GM18867 (cell line): ENCODE measurements around the gene SPR.
A peak's percentile ranks its signal among the peaks of the same experiment; 100 is the strongest.

ENCODE experiments used
- ATAC-seq: cut with Tn5 transposase; IDR thresholded peaks from one replicate; pipeline ENCODE4 v1.9.1; 2021; ENCODE audit warnings: mild to moderate bottlenecking, moderate library complexity; ENCODE audit not compliant: unreplicated experiment

The SPR gene

DNA sequence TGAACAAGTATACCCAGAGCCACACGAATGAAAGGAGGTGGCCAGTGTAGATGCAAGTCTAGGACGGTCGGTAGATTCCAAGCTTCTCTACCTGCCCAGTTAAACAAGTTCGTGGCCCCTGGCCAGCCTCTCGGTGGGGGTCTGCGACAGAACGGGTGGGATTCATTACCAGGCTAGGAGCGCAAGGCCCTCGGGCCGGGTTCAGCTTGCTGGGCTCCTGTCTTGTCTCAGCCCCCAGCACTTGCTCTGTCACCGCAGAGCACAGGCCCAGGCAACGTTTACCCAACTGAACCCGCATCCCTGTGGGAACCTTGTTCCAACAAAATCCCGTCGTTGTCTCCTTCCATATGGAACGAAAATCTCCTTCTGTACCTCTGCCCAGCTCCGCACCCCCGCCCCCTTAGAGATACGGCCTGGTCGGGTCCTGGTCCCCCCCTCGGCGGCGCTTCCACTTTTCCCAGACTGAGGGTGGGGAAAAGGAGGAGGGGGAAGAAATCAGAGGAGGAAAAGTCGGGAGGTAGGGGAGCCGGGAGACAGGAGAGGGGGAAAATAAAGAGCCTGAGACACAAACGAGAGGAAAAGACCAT is 28.2 kb downstream of the SPR start:
- ATAC-seq: no peak

DNA sequence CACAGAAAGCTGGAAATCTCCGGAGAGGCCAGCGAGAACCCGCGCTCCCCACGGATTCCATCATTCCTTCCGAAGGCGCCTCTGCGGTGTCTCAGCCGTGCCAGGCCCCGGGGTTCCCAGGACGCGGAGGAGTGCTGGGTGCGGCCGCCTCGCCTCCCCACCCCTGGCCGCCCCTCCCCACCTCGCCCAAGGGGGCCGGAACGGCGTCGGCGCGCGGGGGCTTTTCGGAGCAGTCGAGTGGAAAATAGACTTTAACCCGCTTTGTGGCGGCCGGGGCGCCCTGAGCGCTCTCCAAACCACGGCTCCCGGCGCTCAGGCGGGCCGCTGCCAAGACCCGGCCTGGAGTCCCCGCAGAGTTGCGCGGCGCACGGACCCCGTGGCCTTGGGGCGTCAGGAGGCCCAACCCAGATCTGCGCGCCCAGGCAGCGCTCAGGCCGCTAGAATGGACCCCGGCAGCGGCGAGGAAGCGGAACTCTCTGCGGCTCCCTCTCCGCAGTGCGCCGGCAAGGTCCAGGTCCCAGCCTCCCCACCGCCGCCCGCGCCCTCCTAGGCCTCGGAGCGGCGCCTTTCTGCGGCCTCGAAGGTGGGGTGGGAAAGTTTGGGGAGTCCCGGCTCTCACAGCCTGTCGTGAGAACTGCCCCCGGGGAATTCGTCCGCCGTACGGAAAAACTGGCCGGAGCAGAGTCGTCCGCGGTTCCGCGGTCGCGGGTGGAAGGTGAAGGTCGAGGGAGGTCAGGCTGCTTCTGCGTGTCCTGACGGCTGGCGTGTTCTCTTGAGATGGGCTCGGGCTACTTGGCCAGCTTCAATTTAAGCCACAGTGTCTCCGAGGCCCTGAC is 28.9 kb downstream of the SPR start:
- peak; percentile 68 for ATAC-seq

DNA sequence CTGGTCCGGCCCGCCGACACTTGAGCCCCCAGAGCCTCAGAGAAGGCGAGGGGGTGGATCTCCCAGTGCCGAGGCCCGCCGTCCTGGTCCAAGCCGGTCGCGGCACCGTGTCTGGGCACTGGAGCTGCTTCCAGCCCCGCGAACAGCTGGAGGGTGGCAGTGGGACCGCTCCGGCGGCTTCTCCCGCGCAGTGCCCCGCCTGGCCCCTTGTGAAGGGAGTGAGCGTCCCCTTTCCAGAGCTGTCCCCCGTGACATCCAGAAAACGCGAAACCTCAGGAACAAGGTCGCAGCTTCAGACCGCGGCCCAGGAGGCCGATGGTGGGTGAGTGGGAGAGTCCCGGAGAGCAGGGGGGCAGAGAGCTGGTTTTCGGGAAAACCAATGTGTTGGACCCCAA is 29.5 kb downstream of the SPR start:
- peak; percentile 2 for ATAC-seq

DNA sequence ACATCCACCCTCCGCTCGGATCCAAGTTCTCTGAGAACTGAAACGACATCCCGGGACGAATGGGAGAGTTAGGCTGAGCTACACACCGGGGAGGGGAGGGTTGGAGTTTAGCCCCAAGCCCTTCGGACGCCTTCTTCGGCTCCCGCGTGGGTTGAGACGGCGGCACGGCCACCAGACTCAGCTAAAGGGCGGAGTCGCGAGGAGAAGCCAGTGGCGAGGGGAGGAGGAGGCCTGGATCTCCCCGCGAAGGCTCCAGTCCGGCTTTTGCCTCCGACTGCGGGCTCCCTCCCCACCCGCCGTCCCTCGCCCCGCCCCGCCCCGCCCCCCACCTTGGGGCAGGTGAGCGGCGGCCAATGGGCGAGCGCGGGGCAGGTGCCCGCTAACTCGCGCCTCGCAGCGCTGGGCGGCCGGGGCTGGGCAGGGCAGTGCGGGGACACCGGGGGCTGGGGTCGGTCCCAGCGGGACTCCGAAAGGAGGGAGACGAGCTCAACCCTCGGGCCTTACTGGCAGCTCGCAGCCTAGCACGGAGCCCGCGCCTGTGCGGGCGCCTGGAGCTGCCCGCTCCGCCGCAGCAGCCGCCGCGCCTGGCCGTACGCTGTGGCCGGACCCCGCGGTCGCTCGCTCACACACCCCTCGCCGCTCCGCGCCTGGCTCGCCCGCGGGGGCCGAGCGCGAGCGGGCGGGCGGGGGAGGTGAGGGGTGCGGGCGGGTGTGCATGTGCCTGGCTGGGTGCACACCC is 30.1 kb downstream of the SPR start, which contains the start of gene EMX1:
TSS of gene EMX1 (plus strand) at position 382 of the 739 bp plus-strand sequence. CDS start at position 716, 334 bp downstream.
- peak; percentile 57 for ATAC-seq

DNA sequence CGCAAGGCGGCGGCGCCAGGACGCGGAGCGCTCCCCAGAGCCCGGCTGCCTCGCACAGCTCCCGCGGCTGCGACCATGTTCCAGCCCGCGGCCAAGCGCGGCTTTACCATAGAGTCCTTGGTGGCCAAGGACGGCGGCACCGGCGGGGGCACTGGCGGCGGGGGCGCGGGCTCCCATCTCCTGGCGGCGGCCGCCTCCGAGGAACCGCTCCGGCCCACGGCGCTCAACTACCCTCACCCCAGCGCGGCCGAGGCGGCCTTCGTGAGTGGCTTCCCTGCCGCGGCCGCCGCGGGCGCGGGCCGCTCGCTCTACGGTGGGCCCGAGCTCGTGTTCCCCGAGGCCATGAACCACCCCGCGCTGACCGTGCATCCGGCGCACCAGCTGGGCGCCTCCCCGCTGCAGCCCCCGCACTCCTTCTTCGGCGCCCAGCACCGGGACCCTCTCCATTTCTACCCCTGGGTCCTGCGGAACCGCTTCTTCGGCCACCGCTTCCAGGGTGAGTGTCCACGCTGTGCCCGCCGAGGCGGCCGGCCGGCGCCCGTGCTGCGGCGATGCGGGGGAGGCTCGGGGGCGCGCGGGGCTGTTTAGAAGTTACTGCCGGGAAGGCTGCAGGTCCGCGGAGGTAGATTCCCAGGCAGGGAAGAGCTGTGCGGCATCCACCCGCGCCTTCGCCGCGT is 30.8 kb downstream of the SPR start:
- no peak for ATAC-seq

DNA sequence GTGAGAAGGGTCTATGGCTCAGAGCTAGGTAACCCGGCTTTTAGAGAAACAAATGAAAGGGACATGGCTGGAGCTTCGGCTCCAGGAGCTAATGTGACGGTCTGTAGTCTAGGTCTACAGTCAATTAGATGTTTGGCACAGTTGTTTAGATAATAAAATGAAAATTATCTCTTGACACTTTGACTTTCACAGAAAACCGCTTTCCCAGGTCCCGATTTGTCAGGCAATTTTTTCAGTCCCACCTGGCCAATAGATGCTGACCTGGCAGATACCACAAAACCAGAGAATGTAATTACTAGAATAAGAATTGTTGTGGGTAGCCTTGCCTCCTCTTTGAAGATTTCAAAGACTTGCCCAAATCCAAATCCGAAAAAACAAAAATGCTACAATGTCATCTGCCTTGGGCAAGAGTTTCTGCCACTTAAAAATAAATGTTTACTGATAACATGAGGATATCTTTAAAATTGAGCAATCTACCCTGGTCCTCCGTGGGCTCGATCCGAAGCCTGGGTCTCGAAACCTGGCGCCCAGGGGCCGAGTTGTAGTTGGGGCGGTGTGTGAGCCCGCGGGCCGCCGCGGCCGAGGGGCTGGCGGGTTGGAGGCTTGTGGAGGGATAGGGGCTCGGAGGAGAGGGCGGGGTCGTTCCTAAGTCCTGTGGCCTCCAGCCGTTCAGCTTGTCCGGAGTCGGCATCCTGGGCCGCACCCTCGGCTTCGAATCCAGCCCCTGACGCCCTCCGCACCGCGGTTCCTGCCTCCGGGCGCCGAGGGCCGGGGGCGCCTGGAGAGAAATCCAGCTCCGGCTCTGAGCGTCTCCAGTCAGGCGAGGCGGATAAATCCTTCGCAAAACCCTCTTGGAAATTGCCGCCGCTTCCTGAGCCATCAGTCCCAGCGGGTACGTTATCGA is 32.5 kb downstream of the SPR start:
- ATAC-seq: no peak

DNA sequence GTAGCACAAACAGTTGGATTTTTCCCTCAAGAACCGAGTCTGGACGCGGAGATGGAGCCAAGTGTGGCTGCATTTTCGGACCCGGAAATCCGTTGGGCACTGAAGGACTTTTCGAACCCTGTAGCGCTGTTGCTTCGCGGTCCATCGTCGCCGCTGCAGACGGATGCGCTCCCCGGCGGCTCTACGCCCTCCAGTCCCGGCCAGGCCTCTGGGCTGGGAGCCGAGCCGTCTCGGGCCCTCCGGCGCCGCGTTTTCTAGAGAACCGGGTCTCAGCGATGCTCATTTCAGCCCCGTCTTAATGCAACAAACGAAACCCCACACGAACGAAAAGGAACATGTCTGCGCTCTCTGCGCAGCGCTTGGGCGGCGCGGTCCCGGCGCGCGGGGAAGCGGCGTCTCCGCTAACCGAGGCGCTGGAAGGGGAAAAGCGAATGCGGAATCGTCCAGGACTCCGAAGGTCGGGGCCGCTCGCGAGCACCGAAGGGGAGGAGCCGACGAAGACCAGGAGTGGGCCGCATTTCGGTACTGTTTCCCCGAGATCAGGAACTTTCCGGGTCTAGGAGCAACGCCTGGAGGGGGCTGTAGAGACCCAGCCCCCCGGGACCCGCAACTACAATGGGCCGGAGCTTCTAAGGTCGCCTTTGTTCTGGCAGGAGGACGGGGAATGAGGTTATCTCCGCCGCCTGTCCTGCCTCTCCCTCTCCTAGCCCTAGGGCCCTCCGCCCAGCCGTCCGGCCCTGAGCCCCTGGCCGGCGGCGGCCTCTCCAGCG is 33.3 kb downstream of the SPR start:
- no peak for ATAC-seq

DNA sequence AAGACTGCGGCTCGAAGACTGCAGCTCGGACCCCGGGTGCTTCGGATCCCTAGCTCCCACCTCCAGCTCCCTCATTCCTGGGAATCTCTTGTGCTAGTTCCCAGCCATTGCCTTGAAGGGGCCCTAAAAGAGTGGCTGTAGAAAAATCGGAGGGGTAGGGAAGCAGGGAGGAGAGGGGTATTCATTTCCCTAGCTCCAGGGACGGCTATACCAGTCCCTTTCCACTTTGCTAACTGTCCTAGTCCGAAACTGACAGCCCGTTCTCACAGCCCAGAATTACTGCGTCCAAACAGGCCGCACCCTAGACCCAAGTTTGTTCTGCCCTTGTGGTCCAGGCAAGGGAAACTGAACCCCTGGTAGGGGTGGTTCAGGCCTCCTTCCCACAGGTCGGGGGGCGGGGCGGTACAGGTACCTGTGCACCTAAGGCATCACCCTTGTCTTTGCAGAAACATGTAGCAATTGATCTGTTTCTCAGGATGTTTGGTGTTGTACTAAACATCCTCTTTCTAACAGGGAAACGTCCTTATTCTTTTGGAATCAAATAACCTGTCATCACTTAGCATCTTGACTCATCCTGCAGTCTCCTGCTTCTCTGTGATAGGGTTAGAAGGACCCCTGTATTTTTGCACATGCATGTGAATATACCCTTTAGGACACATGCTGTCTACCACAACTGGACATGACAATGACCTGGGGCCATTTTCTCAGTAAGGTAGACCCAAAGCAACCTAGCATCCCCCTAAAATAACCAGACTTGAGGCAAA is 34.1 kb downstream of the SPR start:
- no peak for ATAC-seq

DNA sequence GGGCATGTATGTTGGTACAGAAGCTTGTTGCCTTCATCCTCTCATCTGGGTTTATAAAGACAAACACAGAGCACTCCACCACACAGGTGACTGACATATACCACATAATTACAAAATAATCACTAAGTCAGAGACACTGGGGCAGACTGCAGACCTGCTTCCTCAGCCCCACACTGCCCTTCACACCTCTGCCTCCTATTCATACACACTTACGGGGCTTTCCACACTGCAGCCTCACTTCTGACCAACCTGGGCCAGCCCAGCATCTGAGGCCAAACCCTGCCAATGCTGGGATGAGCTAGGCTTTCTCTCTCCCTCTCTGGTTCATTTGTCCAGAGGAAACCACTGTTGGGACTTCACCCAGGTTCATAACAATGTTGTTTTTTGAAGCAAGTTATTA is 34.6 kb downstream of the SPR start:
- no peak for ATAC-seq

DNA sequence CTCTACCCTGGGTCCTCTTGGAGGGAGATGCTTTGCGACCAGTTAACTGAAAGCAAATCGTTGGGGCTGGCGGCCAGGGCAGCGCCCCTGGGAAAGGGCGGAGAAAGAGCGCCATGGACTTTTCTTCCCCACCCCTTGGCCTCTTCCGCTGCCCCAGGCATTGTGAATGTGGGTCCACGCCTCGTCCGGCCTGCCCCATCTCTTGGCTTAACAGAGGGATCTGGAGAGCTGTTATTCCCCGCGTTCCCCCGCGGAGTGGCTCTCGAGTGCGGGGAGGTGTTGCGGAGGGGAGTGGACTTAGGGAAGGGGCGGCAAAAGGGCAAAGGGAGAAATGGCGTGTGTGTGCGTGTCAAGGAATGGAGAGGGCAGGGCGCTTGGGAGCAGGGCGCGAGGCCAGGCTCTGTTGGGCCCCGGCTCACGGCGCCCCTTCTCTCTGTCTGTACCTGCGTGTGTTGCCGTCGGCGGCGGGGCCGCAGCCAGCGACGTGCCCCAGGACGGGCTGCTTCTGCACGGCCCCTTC is 36.7 kb downstream of the SPR start:
- ATAC-seq: no peak

DNA sequence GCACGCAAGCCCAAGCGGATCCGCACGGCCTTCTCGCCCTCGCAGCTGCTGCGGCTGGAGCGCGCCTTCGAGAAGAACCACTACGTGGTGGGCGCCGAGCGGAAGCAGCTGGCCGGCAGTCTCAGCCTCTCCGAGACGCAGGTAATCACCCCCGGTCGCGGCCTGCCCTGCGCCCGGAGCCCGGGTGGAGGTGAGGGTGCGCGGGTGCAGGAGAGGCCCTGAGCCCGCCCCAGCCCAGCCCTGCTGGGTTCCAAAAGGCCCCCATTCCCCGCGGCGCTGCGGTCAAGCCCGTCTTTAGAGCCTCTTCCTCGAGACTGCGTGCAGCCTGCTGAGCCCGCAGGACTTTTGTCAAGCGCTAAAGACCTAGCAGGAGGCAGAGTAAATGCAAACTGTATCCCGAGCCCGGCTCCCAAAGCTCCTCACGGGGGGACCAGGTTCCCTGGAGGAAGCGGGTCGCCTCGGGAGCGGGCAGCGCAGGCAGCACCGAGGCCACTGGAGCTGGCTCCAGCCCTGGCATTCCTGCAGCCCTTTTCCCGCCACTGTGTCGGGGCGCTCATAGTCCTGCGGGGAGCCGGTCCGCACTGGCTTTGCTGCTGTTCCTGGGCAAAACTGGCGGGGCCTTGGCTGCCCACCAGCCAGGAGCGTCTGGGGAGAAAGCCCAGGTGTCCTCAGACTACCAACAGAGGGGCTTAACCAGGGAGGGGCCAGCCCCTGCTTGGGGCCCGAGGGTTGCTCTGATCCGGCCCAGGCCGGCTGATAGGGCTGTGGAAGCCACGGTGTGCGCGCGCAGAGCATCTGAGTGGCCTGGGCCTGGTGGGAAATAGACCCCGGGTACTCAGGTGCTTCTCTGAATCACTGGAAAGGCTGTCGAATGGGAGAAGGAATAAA is 37.4 kb downstream of the SPR start:
- no peak for ATAC-seq

DNA sequence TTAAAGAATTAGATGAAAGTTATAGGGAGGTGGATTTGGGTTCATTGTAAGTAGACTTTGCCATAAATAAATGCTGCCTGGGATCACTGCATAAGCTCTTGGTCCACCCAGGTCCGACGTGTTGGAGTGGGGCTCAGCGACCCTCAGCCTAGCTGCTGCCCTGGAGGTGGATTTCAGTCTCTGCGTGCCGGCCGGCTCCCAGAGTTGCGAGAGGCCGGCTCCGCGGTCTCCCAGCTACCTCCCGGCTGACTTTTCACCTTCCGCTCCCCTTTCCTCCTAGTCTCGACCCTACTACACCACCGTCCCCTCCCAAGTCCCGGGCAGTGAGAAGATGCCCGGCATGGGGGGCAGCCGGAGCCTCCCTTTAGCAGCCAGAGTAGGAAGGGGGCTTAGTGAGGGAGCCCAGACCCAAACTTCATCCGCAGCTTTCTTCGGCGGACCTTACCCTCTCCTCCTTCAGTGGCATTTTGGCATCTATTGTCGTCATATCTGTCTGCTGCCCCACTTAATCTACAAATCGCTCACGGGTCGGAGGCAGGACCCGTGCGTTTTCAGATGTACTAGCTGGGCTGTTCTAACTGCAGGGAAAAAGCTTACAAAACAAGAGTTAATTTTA is 38.2 kb downstream of the SPR start:
- no peak for ATAC-seq

DNA sequence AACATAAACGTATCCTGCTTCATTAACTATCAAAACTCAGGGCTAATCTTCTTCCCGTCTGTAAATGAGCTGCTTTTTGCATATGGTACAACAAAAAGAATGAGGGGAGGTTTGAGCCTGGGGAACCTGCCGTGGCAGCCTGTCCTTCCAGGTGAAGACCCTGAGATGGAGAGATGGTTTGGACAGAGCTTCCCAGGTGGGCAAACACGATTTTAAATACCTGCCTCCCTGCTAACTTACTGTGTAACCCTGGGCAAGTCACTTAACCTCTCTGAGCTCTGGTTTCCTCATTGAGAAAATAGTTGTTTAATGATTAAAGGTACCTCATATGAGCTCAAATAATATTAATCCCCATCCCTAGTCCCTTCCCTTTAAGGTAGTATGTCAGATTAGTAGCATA is 39.2 kb downstream of the SPR start:
- no peak for ATAC-seq

DNA sequence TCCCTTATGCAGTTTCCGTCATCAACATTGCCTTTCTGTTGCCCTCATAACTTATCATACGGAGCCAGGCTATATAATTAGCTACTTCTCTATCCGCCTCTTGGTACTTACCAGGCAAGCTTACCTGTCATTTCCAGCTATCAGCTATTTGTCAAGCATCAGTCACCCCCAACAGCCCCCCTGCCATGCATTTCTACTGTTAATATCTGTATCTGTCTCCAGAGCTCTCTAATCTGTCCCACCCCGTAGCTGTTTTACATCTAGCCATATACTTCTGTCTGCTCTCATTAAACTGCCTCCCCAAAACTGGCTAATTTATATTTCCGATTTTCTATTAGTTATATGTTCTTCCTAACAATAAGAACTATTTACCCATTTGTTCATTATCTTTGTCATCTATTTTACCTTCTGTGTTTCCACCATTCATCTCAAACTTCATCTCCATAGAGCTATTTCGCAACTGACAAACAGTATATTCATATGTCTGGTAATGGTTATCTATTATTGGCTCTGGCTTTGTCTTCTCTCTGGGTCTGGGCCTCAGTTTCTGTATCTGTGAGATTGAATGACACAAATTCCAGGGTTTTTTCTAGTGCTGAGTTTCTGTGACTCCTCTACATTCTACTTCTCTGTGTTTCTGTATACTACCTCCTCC is 39.7 kb downstream of the SPR start:
- ATAC-seq: no peak

DNA sequence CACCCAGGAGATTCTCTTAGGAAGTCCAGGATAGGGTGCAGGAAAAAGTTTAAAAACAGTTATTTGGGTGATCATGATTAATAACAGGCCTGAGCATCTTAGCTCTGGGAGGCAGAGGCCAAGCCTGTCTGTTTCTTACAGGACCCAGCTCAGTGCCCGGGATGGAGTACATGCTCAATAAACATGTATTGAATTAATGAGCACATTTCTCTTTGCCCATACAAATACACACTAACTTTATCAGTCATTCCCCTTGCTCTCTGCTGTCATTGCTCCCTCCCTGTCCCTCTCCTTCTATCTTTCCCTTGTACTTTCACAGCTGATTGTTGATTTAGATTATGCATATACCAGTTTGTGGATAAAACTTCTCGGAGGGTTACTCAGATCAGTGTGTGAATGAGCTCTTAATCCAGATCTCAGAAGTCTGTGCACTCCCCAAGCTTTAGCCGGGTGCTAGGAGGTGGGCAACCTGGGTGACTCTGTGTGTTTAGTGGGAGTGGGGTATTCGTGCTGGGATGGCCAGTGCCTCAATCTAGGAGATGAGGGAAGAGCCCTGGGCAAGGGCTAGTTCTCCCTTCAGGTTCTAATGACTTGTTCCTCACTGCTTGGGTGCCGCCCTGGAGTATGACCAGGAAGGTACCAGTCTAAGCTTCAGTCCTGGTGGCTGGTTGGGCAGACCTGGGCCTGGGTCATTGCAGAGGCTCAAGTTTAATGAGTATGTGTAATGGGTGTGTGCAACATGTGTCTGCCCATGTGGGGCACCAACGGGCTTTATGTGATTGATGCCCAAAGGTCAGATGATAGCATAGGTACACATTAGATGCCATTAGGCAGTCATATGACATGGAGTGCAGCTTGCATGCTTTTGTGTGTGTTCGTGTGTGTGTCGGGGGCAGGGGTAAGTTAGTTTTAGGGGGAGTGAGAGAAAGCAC is 40.7 kb downstream of the SPR start:
- ATAC-seq: no peak

DNA sequence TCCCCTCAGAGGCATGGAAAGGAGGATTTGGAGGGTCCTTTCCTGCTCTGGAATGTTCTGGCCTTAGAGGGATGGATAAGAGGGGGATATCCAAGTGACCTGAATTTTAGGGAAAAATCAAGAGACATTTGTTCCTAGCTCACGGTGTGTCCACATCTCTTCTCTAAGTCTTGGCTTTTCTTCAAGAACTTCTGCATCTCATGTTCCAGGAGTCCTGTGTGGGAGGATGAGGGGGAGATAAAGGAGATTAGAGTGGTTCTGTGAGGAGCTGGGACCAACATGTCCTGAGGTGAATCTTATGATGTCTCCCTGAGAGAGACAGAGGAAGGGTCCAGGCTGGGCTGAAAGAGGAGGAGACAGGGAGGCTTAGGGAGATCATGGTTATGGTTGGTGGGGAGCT is 41.8 kb downstream of the SPR start:
- ATAC-seq: no peak
